HEK293 (cell line): Measurements from ENCODE around the gene RBM15B.

Experiments used
- OVOL3 ChIP-seq: fragments of 450-650 bp; formaldehyde crosslinking; IDR thresholded peaks from 2 replicates; pipeline ENCODE4 v1.5.1; 2016; ENCODE audit warnings: missing biosample characterization, missing genetic modification characterization
- RBAK ChIP-seq: fragments of 450-650 bp; formaldehyde crosslinking; IDR thresholded peaks from 2 replicates; pipeline ENCODE4 v1.5.1; 2016; ENCODE audit warnings: missing biosample characterization, missing genetic modification characterization
- TCF7L2 ChIP-seq: IDR thresholded peaks from 2 replicates; pipeline ENCODE4 v1.6.1; 2011; ENCODE audit warnings: low read depth, mild to moderate bottlenecking, inconsistent platforms, low read length, moderate library complexity, borderline replicate concordance
- ZBTB6 ChIP-seq: fragments of 450-650 bp; formaldehyde crosslinking; IDR thresholded peaks from 2 replicates; pipeline ENCODE4 v1.5.1; 2017; ENCODE audit warnings: missing biosample characterization, missing genetic modification characterization
- ZEB2 ChIP-seq: fragments of 450-650 bp; formaldehyde crosslinking; IDR thresholded peaks from 2 replicates; pipeline ENCODE4 v1.5.1; 2016; ENCODE audit warnings: missing biosample characterization, missing genetic modification characterization
- ZFP37 ChIP-seq: fragments of 450-650 bp; formaldehyde crosslinking; IDR thresholded peaks from 2 replicates; pipeline ENCODE4 v1.5.1; 2016; ENCODE audit warnings: missing biosample characterization, missing genetic modification characterization
- ZIC2 ChIP-seq: fragments of 450-650 bp; formaldehyde crosslinking; IDR thresholded peaks from 2 replicates; pipeline ENCODE4 v1.5.1; 2016; ENCODE audit warnings: missing biosample characterization, missing genetic modification characterization
- ZNF112 ChIP-seq: fragments of 450-650 bp; formaldehyde crosslinking; IDR thresholded peaks from 2 replicates; pipeline ENCODE4 v1.5.0; 2017; ENCODE audit warnings: missing biosample characterization, missing genetic modification characterization
- ZNF121 ChIP-seq: fragments of 450-650 bp; formaldehyde crosslinking; IDR thresholded peaks from 2 replicates; pipeline ENCODE4 v1.5.1; 2016; ENCODE audit warnings: missing biosample characterization, missing genetic modification characterization
- ZNF132 ChIP-seq: fragments of 450-650 bp; formaldehyde crosslinking; IDR thresholded peaks from 2 replicates; pipeline ENCODE4 v1.5.1; 2017; ENCODE audit warnings: missing biosample characterization, missing genetic modification characterization, borderline replicate concordance
- ZNF138 ChIP-seq: fragments of 450-650 bp; formaldehyde crosslinking; IDR thresholded peaks from 2 replicates; pipeline ENCODE4 v1.5.1; 2016; ENCODE audit warnings: missing biosample characterization, missing genetic modification characterization, borderline replicate concordance
- ZNF169 ChIP-seq: fragments of 450-650 bp; formaldehyde crosslinking; IDR thresholded peaks from 2 replicates; pipeline ENCODE4 v1.5.1; 2016; ENCODE audit warnings: missing biosample characterization, missing genetic modification characterization
- ZNF174 ChIP-seq: fragments of 450-650 bp; formaldehyde crosslinking; IDR thresholded peaks from 2 replicates; pipeline ENCODE4 v1.5.0; 2017; ENCODE audit warnings: missing biosample characterization, mild to moderate bottlenecking, missing genetic modification characterization
- ZNF2 ChIP-seq: fragments of 450-650 bp; formaldehyde crosslinking; IDR thresholded peaks from 2 replicates; pipeline ENCODE4 v1.5.1; 2016; ENCODE audit warnings: missing biosample characterization, missing genetic modification characterization
- ZNF202 ChIP-seq: fragments of 450-650 bp; formaldehyde crosslinking; IDR thresholded peaks from 2 replicates; pipeline ENCODE4 v1.5.1; 2016; ENCODE audit warnings: missing biosample characterization, missing genetic modification characterization, borderline replicate concordance
- ZNF221 ChIP-seq: fragments of 450-650 bp; formaldehyde crosslinking; IDR thresholded peaks from 2 replicates; pipeline ENCODE4 v1.5.1; 2017; ENCODE audit warnings: missing biosample characterization, missing genetic modification characterization, borderline replicate concordance
- ZNF274 ChIP-seq, 2 experiments: fragments of 200-500 bp in 1 of 2; fragments of 450-650 bp in 1 of 2; sonication (Bioruptor generic) in 1 of 2; formaldehyde crosslinking in 1 of 2; IDR thresholded peaks; 2 replicates each; pipeline versions ENCODE4 v1.5.1 to v1.6.1; 2014 to 2016; ENCODE audit warnings: borderline replicate concordance in 1 of 2, inconsistent platforms in 1 of 2, low read length in 1 of 2, missing biosample characterization in 1 of 2, missing genetic modification characterization in 1 of 2
- ZNF354C ChIP-seq: fragments of 450-650 bp; formaldehyde crosslinking; IDR thresholded peaks from 2 replicates; pipeline ENCODE4 v1.5.1; 2016; ENCODE audit warnings: missing biosample characterization, missing genetic modification characterization, low read depth, borderline replicate concordance
- ZNF473 ChIP-seq: fragments of 450-650 bp; formaldehyde crosslinking; IDR thresholded peaks from 2 replicates; pipeline ENCODE4 v1.5.1; 2017; ENCODE audit warnings: missing biosample characterization, missing genetic modification characterization
- ZNF510 ChIP-seq: fragments of 450-650 bp; formaldehyde crosslinking; IDR thresholded peaks from 2 replicates; pipeline ENCODE4 v1.5.1; 2018; ENCODE audit warnings: mild to moderate bottlenecking, missing genetic modification characterization, missing biosample characterization; ENCODE audit not compliant: insufficient replicate concordance
- ZNF529 ChIP-seq: fragments of 450-650 bp; formaldehyde crosslinking; IDR thresholded peaks from 2 replicates; pipeline ENCODE4 v1.5.1; 2017; ENCODE audit warnings: missing genetic modification characterization, missing biosample characterization; ENCODE audit not compliant: insufficient replicate concordance
- ZNF549 ChIP-seq: fragments of 450-650 bp; IDR thresholded peaks from 2 replicates; pipeline ENCODE4 v1.5.1; 2018; ENCODE audit warnings: missing biosample characterization, missing genetic modification characterization, mild to moderate bottlenecking, inconsistent platforms, moderate library complexity
- ZNF658 ChIP-seq: fragments of 450-650 bp; formaldehyde crosslinking; IDR thresholded peaks from 2 replicates; pipeline ENCODE4; 2016; ENCODE audit warnings: missing biosample characterization, missing genetic modification characterization
- ZNF677 ChIP-seq: fragments of 450-650 bp; IDR thresholded peaks from 2 replicates; pipeline ENCODE4 v1.5.0; 2018; ENCODE audit warnings: missing biosample characterization, mild to moderate bottlenecking, missing genetic modification characterization, moderate library complexity
- ZNF701 ChIP-seq: fragments of 450-650 bp; formaldehyde crosslinking; IDR thresholded peaks from 2 replicates; pipeline ENCODE4 v1.5.1; 2016; ENCODE audit warnings: missing biosample characterization, missing genetic modification characterization
- ZNF785 ChIP-seq: fragments of 450-650 bp; formaldehyde crosslinking; IDR thresholded peaks from 2 replicates; pipeline ENCODE4 v1.5.1; 2016; ENCODE audit warnings: missing biosample characterization, missing genetic modification characterization
- ZNF837 ChIP-seq: fragments of 450-650 bp; formaldehyde crosslinking; IDR thresholded peaks from 2 replicates; pipeline ENCODE4 v1.5.1; 2016; ENCODE audit warnings: missing biosample characterization, missing genetic modification characterization
- TF ChIP-seq, protein P1 (sequence below): fragments of 450-650 bp; formaldehyde crosslinking; IDR thresholded peaks from 2 replicates; pipeline ENCODE4 v1.5.1; 2016; ENCODE audit warnings: missing biosample characterization, missing genetic modification characterization
- TF ChIP-seq, protein P2 (sequence below): fragments of 450-650 bp; formaldehyde crosslinking; IDR thresholded peaks from 2 replicates; pipeline ENCODE4 v1.5.1; 2016; ENCODE audit warnings: missing biosample characterization, missing genetic modification characterization
- TF ChIP-seq, protein P3 (sequence below): fragments of 450-650 bp; formaldehyde crosslinking; IDR thresholded peaks from 2 replicates; pipeline ENCODE4 v1.5.1; 2016; ENCODE audit warnings: missing biosample characterization, missing genetic modification characterization
- TF ChIP-seq, protein P4 (sequence below): fragments of 450-650 bp; formaldehyde crosslinking; IDR thresholded peaks from 2 replicates; pipeline ENCODE4 v1.5.1; 2017; ENCODE audit warnings: missing biosample characterization, missing genetic modification characterization
- TF ChIP-seq, protein P5 (sequence below): fragments of 450-650 bp; formaldehyde crosslinking; IDR thresholded peaks from 2 replicates; pipeline ENCODE4 v1.5.0; 2017; ENCODE audit warnings: missing biosample characterization, missing genetic modification characterization, borderline replicate concordance

The RBM15B gene

GRCh38 chr3:51391075-51391565, at the start of gene RBM15B (continued):
- TF ChIP-seq, protein P1, sequence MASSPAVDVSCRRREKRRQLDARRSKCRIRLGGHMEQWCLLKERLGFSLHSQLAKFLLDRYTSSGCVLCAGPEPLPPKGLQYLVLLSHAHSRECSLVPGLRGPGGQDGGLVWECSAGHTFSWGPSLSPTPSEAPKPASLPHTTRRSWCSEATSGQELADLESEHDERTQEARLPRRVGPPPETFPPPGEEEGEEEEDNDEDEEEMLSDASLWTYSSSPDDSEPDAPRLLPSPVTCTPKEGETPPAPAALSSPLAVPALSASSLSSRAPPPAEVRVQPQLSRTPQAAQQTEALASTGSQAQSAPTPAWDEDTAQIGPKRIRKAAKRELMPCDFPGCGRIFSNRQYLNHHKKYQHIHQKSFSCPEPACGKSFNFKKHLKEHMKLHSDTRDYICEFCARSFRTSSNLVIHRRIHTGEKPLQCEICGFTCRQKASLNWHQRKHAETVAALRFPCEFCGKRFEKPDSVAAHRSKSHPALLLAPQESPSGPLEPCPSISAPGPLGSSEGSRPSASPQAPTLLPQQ (tag by site-specific recombination), result peak; percentile 95
- TF ChIP-seq ZNF132 (no peak), ZNF169 (tag by site-specific recombination) (no peak), ZNF785 (tag by site-specific recombination) (no peak), ZNF701 (tag by site-specific recombination) (no peak), ZNF549 (tag by site-specific recombination) (no peak), ZNF658 (tag by site-specific recombination) (no peak), ZNF174 (no peak), ZEB2 (peak; percentile 71), ZNF354C (tag by site-specific recombination) (no peak), ZNF510 (no peak), ZNF677 (no peak), ZIC2 (no peak), ZNF138 (tag by site-specific recombination) (no peak), ZNF121 (tag by site-specific recombination) (no peak), ZNF529 (no peak), ZNF837 (no peak), ZNF202 (tag by site-specific recombination) (no peak), RBAK (tag by site-specific recombination) (no peak), ZFP37 (tag by site-specific recombination) (no peak), ZNF473 (tag by site-specific recombination) (no peak), ZNF221 (tag by site-specific recombination) (no peak), TCF7L2 (no peak), ZNF274 (IDR thresholded peaks at IDR 0.05; ENCODE audit: low read length) (no peak), ZNF274 (tag by site-specific recombination; IDR thresholded peaks at IDR 0.05; ENCODE audit: borderline replicate concordance) (no peak), ZNF2 (tag by site-specific recombination) (no peak), ZNF112 (no peak), ZBTB6 (tag by site-specific recombination) (no peak), OVOL3 (no peak)
- TF ChIP-seq, protein P2, sequence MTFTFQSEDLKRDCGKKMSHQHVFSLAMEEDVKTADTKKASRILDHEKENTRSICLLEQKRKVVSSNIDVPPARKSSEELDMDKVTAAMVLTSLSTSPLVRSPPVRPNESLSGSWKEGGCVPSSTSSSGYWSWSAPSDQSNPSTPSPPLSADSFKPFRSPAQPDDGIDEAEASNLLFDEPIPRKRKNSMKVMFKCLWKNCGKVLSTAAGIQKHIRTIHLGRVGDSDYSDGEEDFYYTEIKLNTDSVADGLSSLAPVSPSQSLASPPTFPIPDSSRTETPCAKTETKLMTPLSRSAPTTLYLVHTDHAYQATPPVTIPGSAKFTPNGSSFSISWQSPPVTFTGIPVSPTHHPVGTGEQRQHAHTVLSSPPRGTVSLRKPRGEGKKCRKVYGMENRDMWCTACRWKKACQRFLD (tag by site-specific recombination), result no peak
- TF ChIP-seq, protein P3, sequence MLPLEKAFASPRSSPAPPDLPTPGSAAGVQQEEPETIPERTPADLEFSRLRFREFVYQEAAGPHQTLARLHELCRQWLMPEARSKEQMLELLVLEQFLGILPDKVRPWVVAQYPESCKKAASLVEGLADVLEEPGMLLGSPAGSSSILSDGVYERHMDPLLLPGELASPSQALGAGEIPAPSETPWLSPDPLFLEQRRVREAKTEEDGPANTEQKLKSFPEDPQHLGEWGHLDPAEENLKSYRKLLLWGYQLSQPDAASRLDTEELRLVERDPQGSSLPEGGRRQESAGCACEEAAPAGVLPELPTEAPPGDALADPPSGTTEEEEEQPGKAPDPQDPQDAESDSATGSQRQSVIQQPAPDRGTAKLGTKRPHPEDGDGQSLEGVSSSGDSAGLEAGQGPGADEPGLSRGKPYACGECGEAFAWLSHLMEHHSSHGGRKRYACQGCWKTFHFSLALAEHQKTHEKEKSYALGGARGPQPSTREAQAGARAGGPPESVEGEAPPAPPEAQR (tag by site-specific recombination), result no peak
- TF ChIP-seq, protein P4, sequence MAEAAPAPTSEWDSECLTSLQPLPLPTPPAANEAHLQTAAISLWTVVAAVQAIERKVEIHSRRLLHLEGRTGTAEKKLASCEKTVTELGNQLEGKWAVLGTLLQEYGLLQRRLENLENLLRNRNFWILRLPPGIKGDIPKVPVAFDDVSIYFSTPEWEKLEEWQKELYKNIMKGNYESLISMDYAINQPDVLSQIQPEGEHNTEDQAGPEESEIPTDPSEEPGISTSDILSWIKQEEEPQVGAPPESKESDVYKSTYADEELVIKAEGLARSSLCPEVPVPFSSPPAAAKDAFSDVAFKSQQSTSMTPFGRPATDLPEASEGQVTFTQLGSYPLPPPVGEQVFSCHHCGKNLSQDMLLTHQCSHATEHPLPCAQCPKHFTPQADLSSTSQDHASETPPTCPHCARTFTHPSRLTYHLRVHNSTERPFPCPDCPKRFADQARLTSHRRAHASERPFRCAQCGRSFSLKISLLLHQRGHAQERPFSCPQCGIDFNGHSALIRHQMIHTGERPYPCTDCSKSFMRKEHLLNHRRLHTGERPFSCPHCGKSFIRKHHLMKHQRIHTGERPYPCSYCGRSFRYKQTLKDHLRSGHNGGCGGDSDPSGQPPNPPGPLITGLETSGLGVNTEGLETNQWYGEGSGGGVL, result no peak
- TF ChIP-seq, protein P5, sequence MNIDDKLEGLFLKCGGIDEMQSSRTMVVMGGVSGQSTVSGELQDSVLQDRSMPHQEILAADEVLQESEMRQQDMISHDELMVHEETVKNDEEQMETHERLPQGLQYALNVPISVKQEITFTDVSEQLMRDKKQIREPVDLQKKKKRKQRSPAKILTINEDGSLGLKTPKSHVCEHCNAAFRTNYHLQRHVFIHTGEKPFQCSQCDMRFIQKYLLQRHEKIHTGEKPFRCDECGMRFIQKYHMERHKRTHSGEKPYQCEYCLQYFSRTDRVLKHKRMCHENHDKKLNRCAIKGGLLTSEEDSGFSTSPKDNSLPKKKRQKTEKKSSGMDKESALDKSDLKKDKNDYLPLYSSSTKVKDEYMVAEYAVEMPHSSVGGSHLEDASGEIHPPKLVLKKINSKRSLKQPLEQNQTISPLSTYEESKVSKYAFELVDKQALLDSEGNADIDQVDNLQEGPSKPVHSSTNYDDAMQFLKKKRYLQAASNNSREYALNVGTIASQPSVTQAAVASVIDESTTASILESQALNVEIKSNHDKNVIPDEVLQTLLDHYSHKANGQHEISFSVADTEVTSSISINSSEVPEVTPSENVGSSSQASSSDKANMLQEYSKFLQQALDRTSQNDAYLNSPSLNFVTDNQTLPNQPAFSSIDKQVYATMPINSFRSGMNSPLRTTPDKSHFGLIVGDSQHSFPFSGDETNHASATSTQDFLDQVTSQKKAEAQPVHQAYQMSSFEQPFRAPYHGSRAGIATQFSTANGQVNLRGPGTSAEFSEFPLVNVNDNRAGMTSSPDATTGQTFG (tag by site-specific recombination), result no peak
